Fibroblast of mammary gland (primary cell): ENCODE results near the gene CLDND2.

Experiments
- DNase-seq: peaks from one replicate; pipeline ENCODE4 v3.0.0-alpha.2; 2010; ENCODE audit warnings: low read depth
- H3K4me3 ChIP-seq: 2 replicates; pipeline ENCODE4 v1.5.1; 2011; ENCODE audit warnings: low read depth, mild to moderate bottlenecking, low read length, moderate library complexity; ENCODE audit not compliant: control insufficient read depth
- TF ChIP-seq, protein P1 (sequence below): conservative IDR thresholded peaks from 2 replicates; pipeline ENCODE4 v1.5.1; 2011; ENCODE audit warnings: low read depth, low read length, inconsistent platforms; ENCODE audit not compliant: control insufficient read depth, insufficient read depth

CLDND2 gene

GRCh38 chr19:51392701-51393100 lies 23.9 kb upstream of the CLDND2 start:
- TF ChIP-seq, protein P1, sequence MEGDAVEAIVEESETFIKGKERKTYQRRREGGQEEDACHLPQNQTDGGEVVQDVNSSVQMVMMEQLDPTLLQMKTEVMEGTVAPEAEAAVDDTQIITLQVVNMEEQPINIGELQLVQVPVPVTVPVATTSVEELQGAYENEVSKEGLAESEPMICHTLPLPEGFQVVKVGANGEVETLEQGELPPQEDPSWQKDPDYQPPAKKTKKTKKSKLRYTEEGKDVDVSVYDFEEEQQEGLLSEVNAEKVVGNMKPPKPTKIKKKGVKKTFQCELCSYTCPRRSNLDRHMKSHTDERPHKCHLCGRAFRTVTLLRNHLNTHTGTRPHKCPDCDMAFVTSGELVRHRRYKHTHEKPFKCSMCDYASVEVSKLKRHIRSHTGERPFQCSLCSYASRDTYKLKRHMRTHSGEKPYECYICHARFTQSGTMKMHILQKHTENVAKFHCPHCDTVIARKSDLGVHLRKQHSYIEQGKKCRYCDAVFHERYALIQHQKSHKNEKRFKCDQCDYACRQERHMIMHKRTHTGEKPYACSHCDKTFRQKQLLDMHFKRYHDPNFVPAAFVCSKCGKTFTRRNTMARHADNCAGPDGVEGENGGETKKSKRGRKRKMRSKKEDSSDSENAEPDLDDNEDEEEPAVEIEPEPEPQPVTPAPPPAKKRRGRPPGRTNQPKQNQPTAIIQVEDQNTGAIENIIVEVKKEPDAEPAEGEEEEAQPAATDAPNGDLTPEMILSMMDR = no peak
- no peak overlapping the region for H3K4me3 ChIP-seq
- DNase-seq = no peak

GRCh38 chr19:51391073-51391611 lies 22.3 kb upstream of the CLDND2 start:
- no peak for DNase-seq
- no peak overlapping the region for H3K4me3 ChIP-seq

GRCh38 chr19:51389143-51389542 lies 20.3 kb upstream of the CLDND2 start:
- DNase-seq = no peak
- TF ChIP-seq, protein P1 = no peak

More at GRCh38 chr19:51391073-51391611, 22.3 kb upstream of the CLDND2 start:
- TF ChIP-seq, protein P1 = no peak

DNA sequence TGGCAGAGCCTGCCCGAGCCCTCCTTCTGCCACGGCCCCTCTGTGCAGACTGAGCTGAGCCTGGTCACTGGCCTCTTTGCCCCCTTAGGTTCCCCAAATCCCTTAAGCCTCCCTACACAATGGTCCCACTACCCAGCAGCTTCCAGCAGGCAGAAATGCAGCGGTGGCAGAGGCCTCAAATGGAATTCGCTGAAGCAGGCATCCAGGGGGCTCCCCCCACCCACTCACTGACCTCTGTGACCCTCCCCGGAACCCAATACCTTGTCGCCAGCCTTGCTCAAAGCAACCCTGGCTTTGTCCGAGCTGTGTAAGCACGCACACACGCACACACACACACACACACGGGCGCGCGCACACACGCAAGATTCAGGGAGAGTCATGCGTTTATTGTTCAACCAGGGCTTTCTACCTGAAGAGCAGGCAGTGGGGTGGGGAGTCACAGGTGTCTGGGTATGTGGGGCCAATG lies 19.2 kb upstream of the CLDND2 start, which contains the start of gene LIM2:
Gene LIM2, minus strand, starts transcription at position 51 of the 466 bp plus-strand sequence. CDS start 531 bp downstream, outside the sequence.
- TF ChIP-seq, protein P1 = no peak
- DNase-seq = no peak
- H3K4me3 ChIP-seq = no peak within 1 kb of the TSS

More at GRCh38 chr19:51389143-51389542, 20.3 kb upstream of the CLDND2 start:
- no peak overlapping the region for H3K4me3 ChIP-seq

- TF ChIP-seq, protein P1 = no peak
- no peak overlapping the region for H3K4me3 ChIP-seq
- DNase-seq = no peak
Observed at GRCh38 chr19:51386882-51387520, 18.2 kb upstream of the CLDND2 start.

DNA sequence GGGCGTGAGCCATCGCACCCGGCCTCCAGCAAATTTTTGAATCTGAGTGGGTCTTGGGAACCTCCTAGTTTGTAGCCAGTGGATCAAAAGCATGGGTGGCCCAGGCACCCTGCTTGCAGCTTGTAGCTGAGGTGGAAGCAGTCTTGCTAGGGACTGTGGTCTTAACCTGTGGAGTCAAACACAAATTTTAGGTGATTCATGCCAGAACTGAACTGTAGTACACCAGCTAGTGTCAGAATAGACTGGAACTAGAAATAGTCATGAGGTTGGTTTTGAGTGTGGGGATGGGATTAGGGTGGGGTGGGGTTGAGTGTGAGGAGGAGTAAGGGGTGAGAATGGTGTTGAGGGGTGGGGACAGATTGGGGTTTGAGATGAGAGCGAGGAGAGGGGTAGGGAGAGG lies 13.2 kb upstream of the CLDND2 start:
- no peak overlapping the region for H3K4me3 ChIP-seq
- DNase-seq = no peak
- TF ChIP-seq, protein P1 = no peak

- no peak overlapping the region for H3K4me3 ChIP-seq
- no peak for DNase-seq
- TF ChIP-seq, protein P1 = no peak
Observed at GRCh38 chr19:51380379-51380778, 11.6 kb upstream of the CLDND2 start.
